GM15510 (cell line): Measurements from ENCODE around the gene BET1L.

Experiments
- POLR2A ChIP-seq: IDR thresholded peaks from 3 replicates; pipeline ENCODE4 v1.6.1; 2011; ENCODE audit warnings: borderline replicate concordance; ENCODE audit not compliant: insufficient read length; ENCODE audit errors: extremely low read depth

BET1L gene

DNA sequence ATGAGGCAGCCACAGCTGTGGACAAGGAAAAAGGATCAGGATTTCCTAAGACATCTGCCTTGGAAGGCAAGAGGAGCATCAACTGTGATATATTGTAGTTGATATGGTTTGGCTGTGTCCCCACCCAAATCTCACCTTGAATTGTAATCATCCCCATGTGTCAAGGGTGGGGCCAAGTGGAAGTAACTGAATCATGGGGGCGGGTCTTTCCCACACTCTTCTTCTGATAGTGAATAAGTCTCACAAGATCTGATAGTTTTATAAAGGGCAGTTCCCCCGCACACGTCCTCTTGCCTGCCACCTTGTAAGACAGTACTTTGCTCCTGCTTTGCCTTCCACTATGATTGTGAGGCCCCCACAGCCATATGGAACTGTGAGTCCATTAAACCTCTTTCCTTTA, 10.5 kb upstream of the BET1L start:
- TF ChIP-seq POLR2A: no peak

DNA sequence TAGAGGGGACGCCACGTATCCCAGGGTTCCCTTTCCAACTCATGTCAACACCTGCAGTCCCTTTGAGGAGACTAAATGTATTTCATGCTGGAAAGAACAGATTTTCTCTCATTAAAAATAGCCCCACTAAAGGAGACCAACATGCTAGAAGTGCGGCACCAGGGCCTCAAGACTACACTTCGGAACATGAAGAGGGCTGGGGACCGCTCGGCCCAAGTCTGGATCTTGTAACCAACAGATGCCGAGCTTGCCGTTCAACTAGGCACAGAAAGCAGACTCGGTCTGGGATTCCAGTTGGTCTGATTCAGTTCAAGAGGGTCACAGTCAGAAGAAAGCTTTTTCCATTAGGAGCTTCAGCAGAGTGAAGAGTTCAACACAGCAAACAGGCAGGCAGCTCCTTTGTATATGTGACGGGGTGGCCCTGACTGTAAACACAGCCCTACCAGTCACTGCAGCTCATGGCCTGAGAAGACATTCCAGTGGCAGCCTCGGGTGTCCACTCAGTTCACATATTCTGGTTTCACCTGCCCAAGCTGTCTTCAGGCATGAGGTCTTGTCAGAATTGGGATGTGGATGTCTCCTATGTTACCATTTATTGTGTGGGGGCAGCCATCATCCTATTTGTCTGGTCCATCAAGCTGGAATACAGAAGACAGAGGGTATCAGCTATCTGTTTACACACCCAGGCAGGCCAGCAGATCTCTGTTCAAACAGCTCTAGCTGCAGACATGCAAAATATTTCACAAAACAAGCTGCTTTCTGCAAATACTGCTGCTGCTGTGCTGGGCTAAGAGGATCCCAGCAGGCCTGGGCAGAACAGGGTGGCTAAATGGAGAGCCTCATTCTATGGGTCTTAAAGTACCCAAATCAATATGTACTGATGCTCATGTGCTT, 9.1 kb upstream of the BET1L start:
- no peak for TF ChIP-seq POLR2A

DNA sequence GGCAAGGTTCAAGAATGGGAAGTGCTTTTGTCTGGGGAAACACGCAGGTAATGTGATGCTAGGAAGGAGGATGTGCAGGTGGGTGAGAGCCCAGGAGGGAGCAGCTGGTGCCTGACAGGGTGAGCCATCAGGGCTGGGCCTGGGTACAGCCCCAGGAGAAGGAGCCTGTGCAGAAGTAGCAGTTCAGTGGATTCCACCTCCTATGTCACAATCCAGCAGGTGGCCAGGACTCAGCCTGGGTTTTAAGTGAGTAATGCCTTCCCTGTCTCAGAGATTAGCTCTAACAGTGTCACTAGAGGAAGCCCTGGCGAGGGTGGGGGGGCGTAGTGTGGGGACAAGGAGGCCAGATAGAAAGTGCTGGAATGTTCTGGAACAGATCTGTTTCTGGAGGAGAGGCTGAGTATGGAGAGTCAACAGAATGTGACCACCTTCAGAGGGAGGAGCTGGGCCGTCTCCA, 8.4 kb upstream of the BET1L start:
- TF ChIP-seq POLR2A: no peak

DNA sequence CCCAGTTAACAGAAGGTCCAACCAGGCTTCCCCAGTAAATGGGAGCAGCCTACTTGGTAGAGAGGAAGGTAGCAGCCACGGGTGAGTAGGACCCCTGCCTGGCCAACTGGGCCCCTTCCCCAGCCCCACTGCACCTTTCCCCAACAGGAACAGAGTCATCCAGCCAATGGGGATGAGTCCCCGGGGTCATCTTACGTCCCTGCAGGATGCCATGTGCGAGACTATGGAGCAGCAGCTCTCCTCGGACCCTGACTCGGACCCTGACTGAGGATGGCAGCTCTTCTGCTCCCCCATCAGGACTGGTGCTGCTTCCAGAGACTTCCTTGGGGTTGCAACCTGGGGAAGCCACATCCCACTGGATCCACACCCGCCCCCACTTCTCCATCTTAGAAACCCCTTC, 6.9 kb upstream of the BET1L start:
- TF ChIP-seq POLR2A: no peak

DNA sequence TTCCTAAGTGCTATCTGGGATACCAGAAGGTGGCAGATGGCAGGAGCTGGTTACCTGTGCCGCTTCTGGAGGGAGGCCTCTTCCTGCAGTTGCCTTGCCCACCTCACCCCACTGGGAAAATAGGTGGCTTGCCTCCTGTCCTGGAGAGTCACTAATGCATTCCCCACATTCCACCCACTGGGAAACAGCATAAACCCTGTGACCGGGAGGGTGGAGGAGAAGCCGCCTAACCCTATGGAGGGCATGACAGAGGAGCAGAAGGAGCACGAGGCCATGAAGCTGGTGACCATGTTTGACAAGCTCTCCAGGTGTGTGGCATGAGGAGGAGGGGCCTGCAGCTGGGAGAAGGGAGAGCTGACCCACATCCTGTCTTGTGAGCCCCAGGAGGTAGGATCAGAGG, 5.9 kb upstream of the BET1L start:
- no peak for TF ChIP-seq POLR2A

DNA sequence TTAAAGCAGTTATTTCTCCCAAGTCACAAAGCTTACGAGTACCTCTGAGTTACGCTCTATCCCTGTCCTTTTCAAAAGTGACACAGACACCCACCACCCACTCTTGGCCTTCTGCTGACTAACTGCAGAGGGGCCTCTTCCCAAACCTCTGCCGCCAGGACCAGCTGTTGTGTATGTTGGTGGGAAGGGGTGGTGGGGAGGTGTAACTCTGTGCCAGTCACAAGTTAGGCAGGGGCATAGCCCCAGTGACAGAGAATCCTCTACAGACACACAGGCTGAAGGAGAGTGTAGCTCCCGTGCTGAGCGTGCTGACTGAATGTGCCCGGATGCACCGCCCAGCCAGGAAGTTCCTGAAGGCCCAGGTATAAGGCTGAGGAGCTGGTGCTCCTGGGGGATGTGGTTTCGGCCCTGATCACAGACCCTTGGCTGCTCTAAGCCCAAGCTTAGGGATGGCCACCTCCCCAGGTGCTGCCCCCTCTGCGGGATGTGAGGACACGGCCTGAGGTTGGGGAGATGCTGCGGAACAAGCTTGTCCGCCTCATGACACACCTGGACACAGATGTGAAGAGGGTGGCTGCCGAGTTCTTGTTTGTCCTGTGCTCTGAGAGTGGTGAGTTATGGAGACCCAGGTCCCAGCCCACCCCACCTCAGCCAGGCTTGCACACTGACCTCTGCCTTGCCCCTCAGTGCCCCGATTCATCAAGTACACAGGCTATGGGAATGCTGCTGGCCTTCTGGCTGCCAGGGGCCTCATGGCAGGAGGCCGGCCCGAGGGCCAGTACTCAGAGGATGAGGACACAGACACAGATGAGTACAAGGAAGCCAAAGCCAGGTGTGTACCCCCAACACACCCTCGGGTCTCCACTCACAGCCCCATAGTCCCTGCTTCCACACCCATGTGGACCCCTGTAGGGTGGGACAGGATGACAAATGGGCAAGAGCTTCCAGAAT, 5.2 kb upstream of the BET1L start:
- TF ChIP-seq POLR2A: no peak

DNA sequence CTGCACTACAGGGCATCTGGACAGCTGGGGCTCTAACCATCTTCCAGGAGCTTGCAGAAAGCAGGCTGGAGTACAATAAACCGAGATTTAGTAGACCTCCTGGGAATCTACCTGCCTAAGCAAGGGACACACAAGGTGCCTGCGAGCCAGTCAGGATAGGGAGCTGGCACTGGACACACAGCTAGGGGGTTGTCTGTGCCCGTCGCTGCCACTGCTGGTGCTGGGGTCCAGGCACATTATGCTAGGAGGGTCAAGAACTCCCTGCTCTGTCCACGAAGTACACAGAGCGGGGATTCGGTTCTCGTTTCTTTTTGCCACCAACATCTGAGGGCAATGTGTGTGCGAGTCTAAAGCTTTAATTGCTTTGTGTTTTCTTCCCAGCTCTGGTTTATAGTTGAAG, 4.5 kb upstream of the BET1L start:
- no peak for TF ChIP-seq POLR2A

DNA sequence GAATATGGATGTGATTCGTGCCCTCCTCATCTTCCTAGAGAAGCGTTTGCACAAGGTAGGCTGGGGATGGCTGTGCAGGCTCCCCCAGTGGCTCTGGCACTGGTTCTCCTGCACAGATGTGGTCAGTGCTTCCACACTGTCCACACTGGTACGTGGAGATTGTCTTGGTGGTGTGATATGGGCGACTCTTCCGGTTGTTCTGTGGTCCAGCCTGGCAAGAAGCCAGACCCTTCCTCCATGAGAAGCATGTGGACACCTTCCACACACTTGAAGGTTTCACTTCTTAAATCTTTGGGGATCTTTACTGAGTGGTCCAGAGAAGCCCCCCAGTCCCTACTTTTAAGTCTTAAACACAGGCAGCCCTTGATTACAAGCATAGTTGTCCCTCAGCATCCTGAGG, 4.1 kb upstream of the BET1L start:
- TF ChIP-seq POLR2A: no peak

DNA sequence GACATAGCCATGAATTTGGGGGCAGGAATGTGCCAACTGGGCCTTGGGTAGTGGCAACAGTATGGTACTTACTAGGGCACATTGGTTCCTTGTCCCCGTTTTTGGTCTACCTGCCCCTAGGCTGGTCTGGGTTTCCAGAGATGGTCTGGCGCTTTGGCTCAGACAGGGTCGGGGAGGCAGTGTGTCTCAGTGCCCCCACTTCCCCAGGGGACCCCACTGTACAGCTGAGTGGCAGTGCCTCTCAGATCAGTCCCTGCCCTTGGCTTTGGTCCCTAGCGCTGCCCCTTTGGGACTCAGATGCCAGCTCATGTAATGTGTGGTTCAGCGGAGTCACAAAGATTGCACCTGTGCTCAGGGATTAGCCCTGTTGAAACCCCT, 3.6 kb upstream of the BET1L start:
- TF ChIP-seq POLR2A: no peak

DNA sequence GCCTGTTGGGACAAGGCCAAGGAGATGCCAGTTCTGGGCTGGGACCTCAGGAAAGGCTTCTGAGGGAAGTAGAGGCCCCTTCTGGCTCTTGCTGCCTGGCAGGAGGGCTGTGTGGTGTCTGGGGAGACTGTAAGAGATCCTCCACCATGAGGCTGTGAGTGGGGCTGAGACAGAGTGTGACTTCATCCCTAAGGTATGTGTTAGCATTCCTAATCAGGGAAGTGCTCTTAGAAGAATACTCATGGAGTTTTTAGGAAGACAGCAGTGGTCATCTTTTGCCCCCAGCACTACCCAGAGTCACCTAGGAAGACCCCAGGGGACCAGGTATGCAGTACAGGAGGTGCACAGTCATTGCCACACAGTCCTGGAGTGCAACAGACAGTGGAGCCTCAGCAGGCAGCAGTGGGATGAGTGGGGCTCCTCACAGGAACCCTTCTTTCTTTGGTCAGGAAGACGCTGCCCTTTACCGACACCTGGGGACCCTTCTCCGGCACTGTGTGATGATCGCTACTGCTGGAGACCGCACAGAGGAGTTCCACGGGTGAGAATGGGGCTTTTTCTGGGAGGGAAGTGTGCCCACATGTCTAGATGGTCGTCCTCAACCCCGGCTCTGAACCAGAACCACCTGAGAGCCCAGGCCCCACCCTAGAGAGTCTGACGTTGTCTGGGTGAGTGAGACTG, 3.1 kb upstream of the BET1L start:
- TF ChIP-seq POLR2A: no peak

DNA sequence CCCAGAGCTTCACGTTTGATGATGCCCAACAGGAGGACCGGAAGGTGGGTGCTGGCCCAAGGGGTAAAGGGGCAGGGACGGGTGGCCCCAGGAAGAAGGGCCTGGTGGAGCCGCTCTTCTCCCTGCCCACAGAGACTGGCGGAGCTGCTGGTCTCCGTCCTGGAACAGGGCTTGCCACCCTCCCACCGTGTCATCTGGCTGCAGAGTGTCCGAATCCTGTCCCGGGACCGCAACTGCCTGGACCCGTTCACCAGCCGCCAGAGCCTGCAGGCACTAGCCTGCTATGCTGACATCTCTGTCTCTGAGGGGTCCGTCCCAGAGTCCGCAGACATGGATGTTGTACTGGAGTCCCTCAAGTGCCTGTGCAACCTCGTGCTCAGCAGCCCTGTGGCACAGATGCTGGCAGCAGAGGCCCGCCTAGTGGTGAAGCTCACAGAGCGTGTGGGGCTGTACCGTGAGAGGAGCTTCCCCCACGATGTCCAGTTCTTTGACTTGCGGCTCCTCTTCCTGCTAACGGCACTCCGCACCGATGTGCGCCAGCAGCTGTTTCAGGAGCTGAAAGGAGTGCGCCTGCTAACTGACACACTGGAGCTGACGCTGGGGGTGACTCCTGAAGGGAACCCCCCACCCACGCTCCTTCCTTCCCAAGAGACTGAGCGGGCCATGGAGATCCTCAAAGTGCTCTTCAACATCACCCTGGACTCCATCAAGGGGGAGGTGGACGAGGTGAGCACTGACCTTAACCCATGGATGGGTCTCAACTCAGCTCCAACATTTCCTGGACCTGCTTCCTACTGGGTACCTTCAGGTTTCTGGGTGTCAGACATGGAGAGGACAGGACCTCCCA, 2.3 kb upstream of the BET1L start:
- no peak for TF ChIP-seq POLR2A

DNA sequence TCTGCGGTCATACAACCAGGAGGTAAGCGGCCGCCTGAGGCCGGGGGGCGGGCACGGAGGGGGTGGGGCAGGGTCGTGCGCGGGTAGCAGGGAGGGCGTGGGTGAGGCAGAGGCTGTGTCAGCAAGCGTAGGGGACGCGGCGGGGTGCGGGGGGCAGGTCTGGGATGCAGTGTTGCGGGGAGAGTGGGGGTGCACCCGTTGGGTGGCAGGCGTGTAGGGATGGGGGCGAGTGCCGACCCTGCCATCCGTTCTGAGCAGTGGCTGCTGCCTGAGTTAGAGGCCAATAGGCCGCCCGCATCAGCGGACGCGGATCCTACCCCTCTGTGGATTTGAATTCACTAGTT, 1.7 kb upstream of the BET1L start:
- no peak for TF ChIP-seq POLR2A

DNA sequence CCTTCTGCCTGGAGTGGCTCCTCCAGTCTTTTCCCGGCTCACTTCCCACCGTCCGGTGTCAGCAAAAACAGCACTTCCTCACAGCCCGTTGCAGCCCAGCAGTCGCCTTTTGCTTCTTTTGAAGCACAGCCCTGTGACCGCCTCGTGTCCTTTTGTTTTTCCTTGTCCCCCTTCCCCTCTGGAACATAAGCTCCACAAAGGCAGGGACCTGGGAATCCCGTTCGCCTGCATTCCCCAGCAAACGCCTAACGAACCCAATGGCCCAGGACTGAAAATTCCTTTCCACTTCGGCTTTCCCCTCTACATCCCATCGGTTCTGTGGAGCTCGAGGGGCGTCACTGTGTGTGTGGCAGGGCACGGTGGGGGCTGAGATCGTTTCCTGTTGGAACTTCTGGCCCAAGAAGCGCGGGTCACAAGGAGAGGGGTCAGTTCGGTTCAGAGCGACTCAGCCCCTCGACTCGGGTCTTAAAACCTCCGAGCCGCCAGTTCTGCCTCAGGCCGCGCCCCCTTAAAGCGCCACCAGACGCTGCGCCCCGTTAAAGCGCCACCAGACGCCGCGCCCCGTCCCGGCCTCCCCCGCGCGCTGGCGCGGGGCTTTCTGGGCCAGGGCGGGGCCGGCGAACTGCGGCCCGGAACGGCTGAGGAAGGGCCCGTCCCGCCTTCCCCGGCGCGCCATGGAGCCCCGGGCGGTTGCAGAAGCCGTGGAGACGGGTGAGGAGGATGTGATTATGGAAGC, 1.1 kb upstream of the BET1L start:
- TF ChIP-seq POLR2A: peak; percentile 92

DNA sequence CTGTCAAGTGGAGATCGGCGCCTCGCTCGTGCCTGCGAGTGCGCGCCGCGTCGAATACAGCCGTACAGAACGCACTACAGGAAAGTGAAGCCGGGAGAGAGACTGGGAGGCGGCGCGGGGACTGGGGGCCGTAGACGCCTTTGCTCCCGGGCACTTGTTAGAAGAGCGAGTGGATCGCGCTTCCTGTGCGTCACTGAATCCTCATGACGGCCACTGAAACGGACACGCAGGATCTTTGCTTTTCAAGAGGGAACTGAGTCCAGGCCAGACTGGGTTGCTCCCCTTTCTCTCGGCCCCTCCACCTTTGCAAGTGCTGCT, 623 bp upstream of the BET1L start:
- no peak for TF ChIP-seq POLR2A
